IMR-90 (cell line): ENCODE measurements around the gene PNMA8A. TPM values are rescaled to one million over a fixed set of nuclear protein-coding genes. Genes with fewer than 3 reads are reported as not detected.

Experiments
- ATAC-seq: fragments of 200-7000 bp; cut with Tn5 transposase; 2 replicates; pipeline ENCODE4 v1.9.1; 2020; ENCODE audit warnings: low read depth, mild to moderate bottlenecking, moderate library complexity
- BruUV-seq: library from RNA; stranded (reverse); fragments of 400-500 nt; replicated peaks from 2 replicates; lab custom pipeline; 2021; lab: Mats Ljungman, UMichigan
- CTCF ChIA-PET: fragments of 300-600 bp; formaldehyde crosslinking; extraction: SDS; loops from one replicate; lab custom pipeline; 2021; ENCODE audit warnings: antibody characterized with exemption; lab: Yijun Ruan, JAX
- POLR2A ChIA-PET: fragments of 300-600 bp; sonication (Branson Sonifier 250); formaldehyde crosslinking; loops from one replicate; lab custom pipeline; 2022; ENCODE audit warnings: antibody characterized with exemption; ENCODE audit not compliant: unreplicated experiment; lab: Charles Lee
- DNase-seq: peaks from one replicate; pipeline ENCODE4 v3.0.0; 2013
- H2AFZ ChIP-seq: replicated peaks from 2 replicates; pipeline ENCODE3; 2013; ENCODE audit warnings: low read length, mild to moderate bottlenecking; ENCODE audit not compliant: poor library complexity
- H2AK5ac ChIP-seq: 2 replicates; pipeline ENCODE4 v1.6.1; 2013; ENCODE audit warnings: low read depth, low read length, inconsistent platforms
- H2AK9ac ChIP-seq: replicated peaks from 2 replicates; pipeline ENCODE3; 2013; ENCODE audit warnings: mild to moderate bottlenecking, low read depth, low read length, moderate library complexity; ENCODE audit not compliant: poor library complexity
- H2BK120ac ChIP-seq: 2 replicates; pipeline ENCODE4 v1.6.1; 2013; ENCODE audit warnings: low read depth, low read length, inconsistent platforms
- H2BK15ac ChIP-seq: 3 replicates; pipeline ENCODE4 v1.6.1; 2013; ENCODE audit warnings: low read depth, low read length, inconsistent platforms
- H2BK20ac ChIP-seq: 2 replicates; pipeline ENCODE4 v1.6.1; 2013; ENCODE audit warnings: low read depth, mild to moderate bottlenecking, inconsistent platforms, low read length, moderate library complexity
- H2BK5ac ChIP-seq: 2 replicates; pipeline ENCODE4 v1.6.1; 2013; ENCODE audit warnings: mild to moderate bottlenecking, low read depth, low read length, inconsistent platforms; ENCODE audit not compliant: poor library complexity, severe bottlenecking
- H3K14ac ChIP-seq: replicated peaks from 2 replicates; pipeline ENCODE4 v1.6.1; 2013; ENCODE audit warnings: low read depth, low read length, inconsistent platforms
- H3K18ac ChIP-seq: 2 replicates; pipeline ENCODE4 v1.6.1; 2013; ENCODE audit warnings: low read depth, low read length, control low read depth
- H3K23ac ChIP-seq: 2 replicates; pipeline ENCODE4 v1.6.1; 2013; ENCODE audit warnings: low read depth, low read length, inconsistent platforms
- H3K27ac ChIP-seq: 2 replicates; pipeline ENCODE4 v1.5.1; 2013; ENCODE audit warnings: mild to moderate bottlenecking, control low read depth, low read length; ENCODE audit not compliant: insufficient read depth
- H3K27me3 ChIP-seq: 2 replicates; pipeline ENCODE4 v1.6.1; 2013; ENCODE audit warnings: low read length; ENCODE audit not compliant: control insufficient read depth, insufficient read depth
- H3K36me3 ChIP-seq: 2 replicates; pipeline ENCODE4 v1.6.1; 2013; ENCODE audit warnings: low read length, mixed read lengths; ENCODE audit not compliant: control insufficient read depth, insufficient read depth
- H3K4ac ChIP-seq: 2 replicates; pipeline ENCODE4 v1.6.1; 2013; ENCODE audit warnings: low read depth, low read length, inconsistent platforms
- H3K4me1 ChIP-seq: 2 replicates; pipeline ENCODE4 v1.6.1; 2013; ENCODE audit warnings: low read length, mixed read lengths; ENCODE audit not compliant: control insufficient read depth, insufficient read depth
- H3K4me2 ChIP-seq: 2 replicates; pipeline ENCODE4 v1.6.1; 2013; ENCODE audit warnings: low read depth, mild to moderate bottlenecking, control low read depth, low read length, moderate library complexity
- H3K4me3 ChIP-seq: 2 replicates; pipeline ENCODE4 v1.5.1; 2013; ENCODE audit warnings: low read depth, mild to moderate bottlenecking, control low read depth, low read length, moderate library complexity; ENCODE audit not compliant: insufficient read depth
- H3K56ac ChIP-seq: 2 replicates; pipeline ENCODE4 v1.6.1; 2013; ENCODE audit warnings: low read length, inconsistent platforms; ENCODE audit not compliant: insufficient read depth; ENCODE audit errors: extremely low read depth
- H3K79me1 ChIP-seq, 2 experiments: 2 replicates each; pipeline ENCODE4 v1.6.1; 2013; ENCODE audit warnings: low read length in 2 of 2, inconsistent platforms in 1 of 2, low read depth in 1 of 2
- H3K9ac ChIP-seq: 2 replicates; pipeline ENCODE4 v1.6.1; 2013; ENCODE audit warnings: low read depth, low read length, control low read depth
- H3K9me1 ChIP-seq: 2 replicates; pipeline ENCODE4 v1.6.1; 2013; ENCODE audit warnings: low read length, inconsistent platforms; ENCODE audit not compliant: insufficient read depth
- H3K9me3 ChIP-seq: 2 replicates; pipeline ENCODE4 v1.6.1; 2013; ENCODE audit warnings: low read length; ENCODE audit not compliant: control insufficient read depth, insufficient read depth
- H4K20me1 ChIP-seq: 2 replicates; pipeline ENCODE4 v1.6.1; 2013; ENCODE audit warnings: low read length, inconsistent platforms; ENCODE audit not compliant: insufficient read depth
- H4K5ac ChIP-seq: 2 replicates; pipeline ENCODE4 v1.6.1; 2013; ENCODE audit warnings: mild to moderate bottlenecking, low read depth, low read length, control low read depth
- H4K8ac ChIP-seq, 2 experiments: 2 replicates each; pipeline ENCODE4 v1.6.1; 2013; ENCODE audit warnings: low read depth in 2 of 2, low read length in 2 of 2, control low read depth in 1 of 2, inconsistent platforms in 1 of 2
- H4K91ac ChIP-seq: 2 replicates; pipeline ENCODE4 v1.6.1; 2013; ENCODE audit warnings: low read depth, low read length, inconsistent platforms; ENCODE audit not compliant: insufficient read depth
- MXI1 ChIP-seq: IDR thresholded peaks from 2 replicates; pipeline ENCODE4 v1.6.1; 2012; ENCODE audit warnings: low read depth, mild to moderate bottlenecking, low read length, moderate library complexity, borderline replicate concordance
- WGBS, 2 experiments: methylation state at CpG; one replicate each; pipeline versions ENCODE4 v1.1.5 to v1.1.7; 2013; ENCODE audit warnings: missing lambda C conversion rate in 2 of 2; ENCODE audit not compliant: insufficient read length in 1 of 2; ENCODE audit errors: extremely low coverage in 2 of 2; 5-methylcytosine and 5-hydroxymethylcytosine counted together
- dilution Hi-C: fragments of 300-500 bp; cut with HindIII; formaldehyde crosslinking; loops from one replicate; pipeline ENCODE4 v1.14.3; 2018; ENCODE audit warnings: low sequenced_read_pairs; ENCODE audit not compliant: unreplicated experiment
- in situ Hi-C: fragments of 300-500 bp; cut with MboI; formaldehyde crosslinking; loops from 3 replicates; pipeline ENCODE4 v1.14.3; 2019; ENCODE audit warnings: low sequenced_read_pairs, inconsistent platforms, mixed read lengths
- intact Hi-C: fragments of 100-400 bp; cut with micrococcal nuclease; formaldehyde crosslinking; loops from 2 replicates; pipeline ENCODE4 v1.10.0; 2022
- polyA plus RNA-seq, 3 experiments: library from polyadenylated mRNA; depleted of rRNA; stranded (reverse); fragments of >200 nt; gene quantifications; 2 replicates each; pipeline ENCODE4 v1.2.3, GENCODE V29; 2012; ENCODE audit warnings: low replicate concordance in 1 of 3
- total RNA-seq: library from RNA; depleted of rRNA; stranded (reverse); fragments of >200 nt; gene quantifications from 2 replicates; pipeline ENCODE4 v1.2.3, GENCODE V29; 2012
- TF ChIP-seq, protein P1 (sequence below): fragments of 150-350 bp; IDR thresholded peaks from 2 replicates; pipeline ENCODE4 v1.6.1; 2017; ENCODE audit warnings: mild to moderate bottlenecking, antibody characterized with exemption, low read length, low read depth

The PNMA8A gene
- total and polyA plus RNA-seq, 2 of the 4 experiments (the other 2 are of a cell fraction) = 0.77 to 0.90 TPM

DNA sequence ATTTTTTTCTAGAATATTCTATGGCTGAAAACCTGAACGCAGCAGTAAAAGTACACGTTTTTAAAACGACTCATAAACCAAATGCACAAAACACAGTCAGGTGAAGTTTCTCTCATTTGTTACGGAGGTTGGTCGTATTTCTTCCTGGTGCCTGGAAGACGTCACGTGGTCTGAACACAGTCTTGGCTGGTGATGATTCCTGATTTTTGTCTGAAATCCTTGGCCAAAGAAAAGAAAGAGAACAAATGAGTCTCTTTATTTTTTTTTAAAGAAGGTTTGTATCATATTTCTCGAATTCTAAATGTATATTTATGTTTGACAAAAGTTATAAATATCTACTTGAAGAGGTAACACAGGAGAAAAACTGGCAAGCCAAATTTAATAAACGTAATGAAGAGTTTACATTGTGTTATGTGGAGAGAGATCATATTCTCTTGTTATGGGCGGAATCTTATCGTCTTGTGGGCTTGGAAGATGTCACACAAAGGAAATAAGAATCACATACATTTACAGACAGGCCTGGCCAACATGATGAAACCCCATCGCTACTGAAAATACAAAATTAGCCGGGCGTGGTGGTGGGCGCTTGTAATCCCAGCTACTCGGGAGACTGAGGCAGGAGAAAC, 10.0 kb upstream of the PNMA8A start:
- WGBS, 2 experiments = no CpG with 5 or more reads among the region's 16 CpGs
- no peaks in the 10 kb centered on the region for H3K36me3 ChIP-seq
- H3K79me1 ChIP-seq = no peaks in the 10 kb centered on the region

More for the DNA sequence above, 10.0 kb upstream of the PNMA8A start:
- no peaks in the 10 kb centered on the region for H3K27me3 ChIP-seq
- H3K4ac ChIP-seq = peak overlapping the region; percentile 66; the same call in 1 of the 2 replicates
- H2AK9ac ChIP-seq = no peak overlapping the region
- H4K5ac ChIP-seq = peak overlapping the region; percentile 76
- H3K9me1 ChIP-seq = peaks cover 3% of the 10 kb centered on the region; the same call in 1 of the 2 replicates
- intact Hi-C loops = no loop called here
- H3K4me3 ChIP-seq = no peak overlapping the region
- peak overlapping the region; percentile 47; the same call in 1 of the 2 replicates for H2AK5ac ChIP-seq
- DNase-seq (peak; percentile 55), ATAC-seq (peak; percentile 28; the same call in 1 of the 2 replicates)
- H4K20me1 ChIP-seq = no peaks in the 10 kb centered on the region
- H2BK20ac ChIP-seq = peak overlapping the region; percentile 16; the same call in 1 of the 2 replicates
- no peak overlapping the region for H4K91ac ChIP-seq
- H3K23ac ChIP-seq = peak overlapping the region; percentile 48; the same call in 1 of the 2 replicates
- H3K4me1 ChIP-seq = peaks cover 6% of the 10 kb centered on the region
- H2BK120ac ChIP-seq = peak overlapping the region; percentile 39; the same call in 1 of the 2 replicates
- in situ Hi-C loops = loop anchor here (10.0 kb wide), 1 partner anchor 197 kb away; no protein-coding TSS in a partner anchor
- ChIA-PET CTCF (no interaction called here), POLR2A (interaction anchor here (0.6 kb wide), 1 partner anchor 117 kb away, joined by 16 read pairs; no protein-coding TSS in a partner anchor)
- no peaks in the 10 kb centered on the region for H3K9me3 ChIP-seq
- 0 out of 2 replicates have a peak overlapping the region, but pooled peaks have one; percentile 0 for H3K14ac ChIP-seq
- TF ChIP-seq, protein P1, sequence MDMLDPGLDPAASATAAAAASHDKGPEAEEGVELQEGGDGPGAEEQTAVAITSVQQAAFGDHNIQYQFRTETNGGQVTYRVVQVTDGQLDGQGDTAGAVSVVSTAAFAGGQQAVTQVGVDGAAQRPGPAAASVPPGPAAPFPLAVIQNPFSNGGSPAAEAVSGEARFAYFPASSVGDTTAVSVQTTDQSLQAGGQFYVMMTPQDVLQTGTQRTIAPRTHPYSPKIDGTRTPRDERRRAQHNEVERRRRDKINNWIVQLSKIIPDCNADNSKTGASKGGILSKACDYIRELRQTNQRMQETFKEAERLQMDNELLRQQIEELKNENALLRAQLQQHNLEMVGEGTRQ = peak; percentile 82
- TF ChIP-seq MXI1 = no peak
- dilution Hi-C loops = no loop called here
- no peak overlapping the region for H2AFZ ChIP-seq
- peak overlapping the region; percentile 52 for H3K4me2 ChIP-seq
- peak overlapping the region; percentile 54; the same call in 1 of the 3 replicates for H2BK15ac ChIP-seq
- no TSS peak for BruUV-seq
- H3K18ac ChIP-seq = peak overlapping the region; percentile 73
- H2BK5ac ChIP-seq = peak overlapping the region; percentile 72
- peak overlapping the region; percentile 96; the same call in 1 of the 2 replicates for H3K27ac ChIP-seq
- H3K9ac ChIP-seq = peak overlapping the region; percentile 53; the same call in 1 of the 2 replicates
- no peak overlapping the region for H3K56ac ChIP-seq
- peak overlapping the region; percentile 66 to 83 for H4K8ac ChIP-seq
